HG03175 (cell line): Measurements from ENCODE around the gene FLNA.
"Not testable (repeated sequence)": the region's sequence is repeated elsewhere in the genome, so short reads cannot be mapped to it uniquely, and the experiment has no call there.

ENCODE experiments used
- ATAC-seq: cut with Tn5 transposase; IDR thresholded peaks from one replicate; pipeline ENCODE4 v1.9.1; 2021; ENCODE audit warnings: mild to moderate bottlenecking, moderate library complexity; ENCODE audit not compliant: unreplicated experiment

The FLNA gene

GRCh38 chrX:154309041-154309775, 65.2 kb downstream of the FLNA start:
- ATAC-seq = no peak

GRCh38 chrX:154308108-154308946, 66.1 kb downstream of the FLNA start:
- ATAC-seq = peak; percentile 42

GRCh38 chrX:154307202-154307601, 67.2 kb downstream of the FLNA start:
- ATAC-seq = no peak

- no peak for ATAC-seq
Measured at GRCh38 chrX:154305541-154306205, 68.8 kb downstream of the FLNA start.

- ATAC-seq = no peak
Measured at GRCh38 chrX:154304846-154305245, 69.6 kb downstream of the FLNA start.

GRCh38 chrX:154303476-154303875, 71.0 kb downstream of the FLNA start:
- ATAC-seq = no peak

GRCh38 chrX:154302998-154303397, 71.4 kb downstream of the FLNA start:
- not testable (repeated sequence) for ATAC-seq

GRCh38 chrX:154300816-154301215, 73.6 kb downstream of the FLNA start:
- no peak for ATAC-seq
